Measurements from ENCODE around the gene KRTAP3-3.

DNA sequence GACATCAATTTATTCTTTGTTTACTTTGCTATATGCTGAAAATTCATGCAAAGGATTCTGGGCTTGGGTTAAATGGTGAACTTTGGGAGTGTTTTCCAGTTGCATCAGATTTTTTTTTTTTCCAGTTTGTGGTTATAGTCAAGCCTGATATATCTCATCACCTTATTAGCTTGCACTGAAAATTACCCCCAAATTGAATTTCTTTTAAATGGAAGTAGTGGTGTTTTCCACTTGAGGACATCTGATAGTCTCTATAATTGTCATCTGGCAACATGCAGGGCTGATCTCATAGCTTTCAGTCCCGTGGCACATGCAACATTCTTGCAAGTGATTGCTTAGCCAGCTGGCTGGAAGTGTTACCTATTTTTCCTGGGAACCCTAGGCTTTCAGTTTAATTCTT lies 19.6 kb upstream of the KRTAP3-3 start:
- no peak for TF ChIP-seq GATA2 (IDR thresholded peaks at IDR 0.05; ENCODE audit: low read depth, low read length)
- no peak for TF ChIP-seq GATA3 (IDR thresholded peaks at IDR 0.05; ENCODE audit: low read depth, low read length)
